Stimulated activated CD4-positive, alpha-beta T cell treated with anti-CD3 and anti-CD28 coated beads, Interleukin-12 subunit alpha, Interleukin-12 subunit beta, amount 100 ng/mL, for 24 hours (primary cell): Measurements from ENCODE around the gene LUC7L3.

ENCODE experiments used
- DNase-seq, 2 experiments: peaks; one replicate each; pipeline ENCODE4 v3.0.0-alpha.2; 2020; ENCODE audit warnings: low read depth in 2 of 2

LUC7L3 gene

DNA sequence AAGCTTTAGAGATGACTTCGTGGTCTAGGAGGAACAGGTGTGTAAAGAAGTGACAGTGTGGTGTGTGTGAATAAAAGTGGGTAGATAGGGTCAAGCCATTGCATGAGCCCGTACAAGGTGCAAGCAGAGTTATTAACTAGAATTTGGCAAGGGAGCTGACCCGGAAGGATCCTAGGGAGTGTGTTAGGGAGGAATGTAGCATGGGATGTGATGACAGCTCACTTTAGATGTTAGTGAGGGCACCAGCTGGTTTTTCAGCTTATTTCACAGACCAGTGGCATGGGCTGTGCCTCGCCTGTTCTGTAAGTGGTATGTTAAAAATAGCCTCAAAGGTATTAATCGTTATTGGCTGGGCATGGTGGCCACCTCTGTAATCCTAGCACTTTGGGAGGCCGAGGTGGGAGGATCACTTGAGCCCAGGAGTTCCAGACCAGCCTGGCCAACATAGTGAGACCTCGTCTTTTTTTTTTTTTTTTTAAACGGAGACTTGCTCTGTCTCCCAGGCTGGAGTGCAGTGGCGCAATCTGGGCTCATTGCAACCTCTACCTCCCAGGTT is 39.7 kb downstream of the LUC7L3 start:
- no peak for DNase-seq

- DNase-seq = no peak
Observed at GRCh38 chr17:50762177-50762576, 42.8 kb downstream of the LUC7L3 start.

- no peak for DNase-seq
Observed at GRCh38 chr17:50763716-50764475, 44.5 kb downstream of the LUC7L3 start.

DNA sequence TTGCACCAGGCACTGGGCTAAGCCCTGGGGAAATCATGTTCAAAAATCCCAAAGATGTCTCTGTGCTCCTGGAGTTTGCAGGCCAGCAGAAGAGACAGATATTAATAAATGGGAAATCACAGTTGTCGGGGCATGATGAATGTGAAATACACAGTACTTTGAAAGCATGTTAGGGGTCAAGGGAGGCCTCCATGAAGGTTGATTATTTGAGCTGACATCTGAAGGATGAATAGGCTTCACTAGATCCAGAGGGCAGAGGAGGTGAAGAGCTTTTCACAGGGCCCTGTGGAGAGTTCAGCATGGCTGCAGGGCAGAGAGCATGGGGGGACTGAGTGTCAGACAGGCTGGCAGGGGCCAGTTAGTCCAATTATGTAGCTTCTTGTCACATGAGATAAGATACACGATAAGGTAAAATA is 45.3 kb downstream of the LUC7L3 start:
- DNase-seq = no peak

DNA sequence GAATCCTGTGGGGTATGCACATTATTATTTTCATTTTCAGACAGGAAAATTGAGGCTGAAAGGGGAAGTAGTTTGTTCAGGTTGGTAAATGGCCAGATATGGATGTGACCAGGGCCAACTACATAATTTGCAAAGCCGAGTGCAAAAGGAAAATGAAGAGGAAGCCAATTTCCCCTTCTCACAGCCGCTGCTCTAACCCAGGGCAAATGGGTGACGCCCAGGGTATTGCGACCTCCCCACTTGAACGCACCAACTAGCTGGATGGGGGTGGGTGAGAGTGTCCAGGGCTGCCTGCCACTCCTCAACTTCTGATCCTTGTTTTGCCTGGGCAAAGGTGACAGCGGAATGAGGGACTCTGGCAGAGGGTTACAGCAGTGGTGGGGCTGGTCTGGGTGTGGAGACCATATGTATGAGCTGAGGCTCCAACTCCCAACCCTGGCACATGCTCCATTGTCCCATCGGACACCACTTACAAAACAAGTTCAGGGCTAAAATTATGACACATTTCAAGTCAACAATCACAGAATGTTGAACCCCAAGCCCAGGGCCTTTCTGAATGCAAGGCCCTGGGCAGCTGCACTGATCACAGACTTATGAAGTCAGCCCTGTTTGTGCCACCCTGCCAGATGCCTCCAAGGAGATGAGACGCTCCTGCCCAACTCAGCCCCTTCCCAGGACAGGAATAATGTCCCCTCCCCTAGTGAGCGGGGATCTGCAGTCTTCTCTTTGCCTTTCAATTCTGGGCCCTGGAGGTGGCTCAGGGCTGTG is 46.2 kb downstream of the LUC7L3 start:
- DNase-seq = no peak

- DNase-seq = no peak
Observed at GRCh38 chr17:50766222-50767023, 47.0 kb downstream of the LUC7L3 start.

DNA sequence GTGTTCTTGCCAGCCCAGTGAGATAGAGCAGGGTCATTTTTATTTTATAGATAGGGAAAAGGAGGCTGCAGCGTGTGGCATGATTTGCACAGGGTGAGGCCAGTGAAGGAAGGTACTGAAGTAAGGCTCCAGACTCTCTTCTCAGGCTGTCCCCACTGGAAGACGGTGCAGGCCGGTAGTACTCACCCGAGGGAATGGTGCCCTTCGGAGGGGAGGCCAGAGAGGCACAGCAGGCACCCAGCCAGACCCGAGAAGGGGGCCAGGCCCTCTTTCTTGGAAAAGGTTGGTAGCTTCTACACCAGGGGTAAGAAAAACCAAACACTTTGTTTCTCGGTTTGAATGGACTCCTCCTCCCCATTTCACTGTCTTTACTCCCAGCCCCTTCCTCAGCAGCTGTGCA is 47.6 kb downstream of the LUC7L3 start:
- no peak for DNase-seq

DNA sequence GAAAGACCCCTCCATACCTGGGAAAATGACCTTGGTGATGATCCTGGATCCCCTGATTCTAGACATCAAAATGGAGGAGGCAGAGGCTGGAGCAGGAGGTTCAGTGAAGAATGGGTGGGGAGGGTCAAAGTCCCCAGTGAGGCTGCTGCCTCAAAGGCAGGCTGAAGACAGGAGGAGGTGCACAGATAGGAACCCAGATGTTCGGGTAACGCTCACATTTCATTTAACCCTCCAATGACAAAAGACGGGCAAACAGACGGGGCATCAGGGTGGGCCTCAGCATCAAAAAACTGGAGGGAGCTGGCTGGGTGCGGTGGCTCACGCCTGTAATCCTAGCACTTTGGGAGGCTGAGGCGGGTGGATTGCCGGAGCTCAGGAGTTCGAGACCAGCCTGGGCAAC is 48.0 kb downstream of the LUC7L3 start, which contains the start of gene ANKRD40CL:
Gene ANKRD40CL, minus strand, starts transcription at position 73 of the 400 bp plus-strand sequence. CDS start 605 bp downstream, outside the sequence.
- DNase-seq = no peak

DNA sequence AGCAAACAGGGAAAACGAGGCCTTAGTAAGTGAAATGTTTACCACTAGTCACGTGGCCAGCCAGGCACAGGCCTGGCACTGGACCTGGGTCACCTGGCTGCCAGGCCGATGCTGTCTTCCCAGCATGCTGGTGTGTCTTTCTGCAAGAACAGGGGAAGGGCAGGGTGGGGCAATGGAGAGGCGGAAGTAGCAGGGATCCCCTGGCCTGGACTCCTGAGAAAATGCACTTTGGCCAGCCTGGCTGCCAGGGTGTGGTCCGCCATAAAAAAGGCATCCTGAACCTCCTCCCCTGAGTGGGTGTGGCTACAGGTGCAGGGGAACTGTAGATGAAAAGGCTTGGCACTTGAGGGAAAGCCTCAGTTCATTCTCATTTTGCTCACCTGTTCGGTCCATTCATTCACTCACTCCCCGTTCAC is 49.0 kb downstream of the LUC7L3 start:
- DNase-seq = no peak

DNA sequence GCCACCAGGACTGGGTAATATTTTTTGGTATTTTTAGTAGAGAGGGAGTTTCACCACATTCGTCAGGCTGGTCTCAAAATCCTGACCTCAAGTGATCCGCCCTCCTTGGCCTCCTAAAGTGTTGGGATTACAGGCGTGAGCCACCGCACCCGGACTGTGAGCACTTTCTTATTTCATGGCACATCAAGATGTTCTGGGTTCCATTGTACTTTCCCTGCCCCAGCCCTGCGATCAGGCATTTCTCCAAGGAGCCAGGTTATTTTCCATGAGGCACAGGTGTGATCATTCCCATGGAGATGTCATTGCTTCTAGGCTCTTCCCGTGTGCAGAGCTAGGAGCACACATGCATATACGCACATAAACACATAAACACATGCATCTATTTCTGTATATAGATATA is 50.5 kb downstream of the LUC7L3 start:
- no peak for DNase-seq

GRCh38 chr17:50770346-50770745 is 50.9 kb downstream of the LUC7L3 start:
- no peak for DNase-seq

GRCh38 chr17:50771991-50772785 is 52.8 kb downstream of the LUC7L3 start:
- no peak for DNase-seq

- DNase-seq = no peak
Observed at GRCh38 chr17:50774225-50774803, 54.9 kb downstream of the LUC7L3 start.

DNA sequence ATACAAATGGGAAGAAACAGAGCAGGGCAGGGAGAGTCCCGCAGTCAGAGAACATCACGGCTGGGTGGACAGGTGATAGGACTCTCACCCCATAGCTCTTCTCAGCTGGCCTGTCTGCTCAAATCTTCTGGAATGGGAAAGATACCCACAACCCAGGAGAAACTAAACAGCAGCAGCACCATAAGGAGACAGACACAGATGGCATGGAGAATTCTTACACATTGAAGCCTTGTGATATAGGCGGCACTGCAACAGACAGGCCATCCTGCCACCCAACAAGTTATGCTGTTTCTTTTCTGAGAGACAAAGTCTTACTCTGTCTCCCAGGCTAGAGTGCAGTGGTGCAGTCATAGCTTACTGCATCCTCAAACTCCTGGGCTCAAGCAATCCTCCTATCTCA is 56.5 kb downstream of the LUC7L3 start:
- DNase-seq = no peak

DNA sequence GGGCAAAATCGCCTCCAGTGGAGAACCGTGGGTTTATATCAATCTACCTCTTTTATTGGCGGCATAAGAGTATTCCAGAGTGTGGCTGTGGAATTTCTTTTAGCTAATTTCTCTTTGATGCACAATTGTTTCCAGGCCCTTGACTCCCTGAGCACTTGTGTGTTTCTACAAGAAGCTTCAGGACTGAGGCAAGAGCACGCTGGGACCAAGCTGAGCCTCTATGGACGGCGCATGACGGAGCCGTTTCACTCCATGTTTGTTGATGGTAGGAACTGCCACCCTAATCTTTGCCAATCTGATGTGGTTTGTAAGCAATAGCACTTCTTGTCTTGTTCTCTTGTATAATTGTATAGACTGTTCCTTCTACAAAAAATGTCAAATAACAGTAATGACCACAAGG is 59.1 kb downstream of the LUC7L3 start:
- no peak for DNase-seq

DNA sequence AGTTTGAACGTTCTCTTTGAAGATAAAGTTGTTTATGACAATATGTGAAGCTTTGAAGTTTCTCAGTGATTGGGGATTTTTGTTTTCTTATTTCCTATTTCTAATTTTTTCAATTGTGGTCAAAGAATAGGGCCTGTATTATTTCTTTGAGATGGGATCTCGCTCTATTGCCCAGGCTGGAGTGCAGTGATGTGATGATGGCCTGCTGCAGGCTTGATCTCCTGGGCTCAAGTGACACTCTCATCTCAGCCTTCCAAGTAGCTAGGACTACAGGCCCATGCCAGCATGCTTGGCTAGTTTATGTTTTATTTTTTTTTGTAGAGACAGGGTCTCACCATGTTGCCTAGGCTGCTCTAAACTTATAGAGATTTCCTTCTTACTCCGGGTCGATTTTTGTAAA is 59.6 kb downstream of the LUC7L3 start:
- DNase-seq = no peak

- peak in 1 of 2 experiments; percentile 8 for DNase-seq
Observed at GRCh38 chr17:50779747-50780353, 60.4 kb downstream of the LUC7L3 start.

GRCh38 chr17:50781167-50781566 is 61.8 kb downstream of the LUC7L3 start:
- no peak for DNase-seq

DNA sequence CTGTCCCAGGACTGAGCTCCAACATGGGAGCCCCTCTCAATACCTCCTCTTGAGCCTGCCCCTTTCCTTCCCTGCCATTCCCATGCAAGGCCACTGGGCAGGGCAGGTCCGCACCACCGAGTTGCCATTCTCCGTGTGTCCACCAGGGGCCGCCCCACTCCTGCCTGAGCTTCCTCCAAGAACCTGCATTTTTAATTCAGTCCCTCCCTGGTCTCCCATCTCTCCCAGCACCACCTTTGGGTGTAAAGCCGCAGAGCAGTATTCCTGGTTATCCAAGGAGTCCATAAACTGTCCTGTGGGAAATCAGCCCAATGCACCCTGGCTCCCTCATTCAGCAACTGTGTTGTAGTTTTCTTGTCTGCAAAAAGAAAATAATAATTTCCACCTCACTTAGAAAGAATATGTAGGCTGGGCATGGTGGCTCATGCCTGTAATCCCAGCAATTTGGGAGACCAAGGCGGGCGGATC is 63.8 kb downstream of the LUC7L3 start:
- DNase-seq = peak; percentile 65 to 80

DNA sequence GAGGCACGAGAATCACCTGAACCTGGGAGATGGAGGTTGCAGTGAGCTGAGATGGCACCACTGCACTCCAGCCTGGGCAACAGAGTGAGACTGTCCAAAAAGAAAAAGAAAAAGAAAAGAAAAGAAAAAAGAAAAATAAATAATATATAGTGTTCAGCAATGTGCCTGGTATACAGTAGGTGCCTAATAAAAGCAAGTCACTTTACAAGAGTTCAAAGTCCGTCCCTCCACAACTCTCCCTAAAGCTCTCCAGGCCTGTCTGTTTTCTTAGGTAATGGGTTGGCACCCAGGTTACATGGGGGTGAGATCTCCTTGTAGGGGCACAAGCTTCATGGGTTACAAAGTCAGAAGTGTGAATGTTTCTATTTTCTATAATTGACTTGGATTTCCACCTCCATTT is 64.5 kb downstream of the LUC7L3 start:
- no peak for DNase-seq
